Adrenal gland (tissue), 5 donors: ENCODE measurements around the gene MLANA.

Experiments
- POLR2A ChIP-seq, 2 donors: fragments of 450-650 bp; IDR thresholded peaks; one replicate each; pipeline ENCODE4 v1.6.1; 2017; ENCODE audit warnings: antibody characterized with exemption in 2 of 2, mild to moderate bottlenecking in 2 of 2, moderate library complexity in 1 of 2
- TF ChIP-seq, protein P1 (sequence below), 6 experiments: fragments of 450-650 bp in 4 of 6; fragments of 200-600 bp in 2 of 6; sonication (generic) in 1 of 6; IDR thresholded peaks; 1 replicate in 5 of 6; 2 replicates in 1 of 6; pipeline versions ENCODE4 v1.5.1 to v1.8.0; 2016 to 2021; ENCODE audit warnings: antibody characterized with exemption in 6 of 6, mild to moderate bottlenecking in 2 of 6, moderate library complexity in 1 of 6
- donor health status: DM: no; HTN: no; CAD: no.

GRCh38 chr9:5863092-5863746, 27.5 kb upstream of the MLANA start:
- TF ChIP-seq, protein P1, sequence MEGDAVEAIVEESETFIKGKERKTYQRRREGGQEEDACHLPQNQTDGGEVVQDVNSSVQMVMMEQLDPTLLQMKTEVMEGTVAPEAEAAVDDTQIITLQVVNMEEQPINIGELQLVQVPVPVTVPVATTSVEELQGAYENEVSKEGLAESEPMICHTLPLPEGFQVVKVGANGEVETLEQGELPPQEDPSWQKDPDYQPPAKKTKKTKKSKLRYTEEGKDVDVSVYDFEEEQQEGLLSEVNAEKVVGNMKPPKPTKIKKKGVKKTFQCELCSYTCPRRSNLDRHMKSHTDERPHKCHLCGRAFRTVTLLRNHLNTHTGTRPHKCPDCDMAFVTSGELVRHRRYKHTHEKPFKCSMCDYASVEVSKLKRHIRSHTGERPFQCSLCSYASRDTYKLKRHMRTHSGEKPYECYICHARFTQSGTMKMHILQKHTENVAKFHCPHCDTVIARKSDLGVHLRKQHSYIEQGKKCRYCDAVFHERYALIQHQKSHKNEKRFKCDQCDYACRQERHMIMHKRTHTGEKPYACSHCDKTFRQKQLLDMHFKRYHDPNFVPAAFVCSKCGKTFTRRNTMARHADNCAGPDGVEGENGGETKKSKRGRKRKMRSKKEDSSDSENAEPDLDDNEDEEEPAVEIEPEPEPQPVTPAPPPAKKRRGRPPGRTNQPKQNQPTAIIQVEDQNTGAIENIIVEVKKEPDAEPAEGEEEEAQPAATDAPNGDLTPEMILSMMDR (IDR thresholded peaks at IDR 0.05): no peak
- TF ChIP-seq POLR2A (IDR thresholded peaks at IDR 0.05): no peak
